Tibial nerve (tissue), 4 donors: ENCODE results near the gene CPA1. TPM values are rescaled to one million over a fixed set of nuclear protein-coding genes. Genes with fewer than 3 reads are reported as not detected.

ENCODE experiments used
- DNase-seq, 2 donors: peaks; one replicate each; pipeline ENCODE4 v3.0.0-alpha.2; 2019; ENCODE audit warnings: low spot score in 2 of 2
- H3K27ac ChIP-seq, 4 donors: fragments of 200-600 bp; sonication (generic) in 3 of 4; one replicate each; pipeline ENCODE4 v1.5.1; 2017 to 2019; ENCODE audit warnings: mild to moderate bottlenecking in 1 of 4
- H3K27me3 ChIP-seq, 2 donors: fragments of 200-600 bp; sonication (generic) in 1 of 2; one replicate each; pipeline versions ENCODE4 v1.5.1 to v1.6.0; 2017 to 2019
- H3K36me3 ChIP-seq, 3 donors: fragments of 200-600 bp; sonication (generic); one replicate each; pipeline ENCODE4 v1.5.1; 2018 to 2019
- H3K4me1 ChIP-seq, 4 donors: fragments of 200-600 bp; sonication (generic) in 3 of 4; one replicate each; pipeline ENCODE4 v1.5.1; 2017 to 2019
- H3K4me3 ChIP-seq, 4 donors: fragments of 200-600 bp; sonication (generic) in 3 of 4; one replicate each; pipeline ENCODE4 v1.5.1; 2017 to 2019; ENCODE audit warnings: mild to moderate bottlenecking in 1 of 4, moderate library complexity in 1 of 4
- H3K9me3 ChIP-seq, 4 donors: fragments of 200-600 bp; sonication (generic) in 3 of 4; one replicate each; pipeline ENCODE4 v1.5.1; 2017 to 2019
- CTCF ChIP-seq, 5 experiments: fragments of 200-600 bp in 3 of 5; fragments of 450-650 bp in 2 of 5; sonication (generic) in 3 of 5; IDR thresholded peaks; one replicate each; pipeline ENCODE4 v1.5.1; 2016 to 2019; ENCODE audit warnings: antibody characterized with exemption in 5 of 5, mild to moderate bottlenecking in 3 of 5, moderate library complexity in 2 of 5
- EP300 ChIP-seq, 2 donors: sonication (generic); formaldehyde crosslinking; IDR thresholded peaks; one replicate each; pipeline ENCODE4 v1.6.1; 2017; ENCODE audit warnings: antibody characterized with exemption in 2 of 2, mild to moderate bottlenecking in 1 of 2
- POLR2A ChIP-seq, 2 donors: fragments of 450-650 bp; IDR thresholded peaks; one replicate each; pipeline ENCODE4 v1.6.1; 2017; ENCODE audit warnings: antibody characterized with exemption in 2 of 2, mild to moderate bottlenecking in 2 of 2, moderate library complexity in 2 of 2
- WGBS, 2 donors: methylation state at CpG; one replicate each; pipeline ENCODE4 v1.1.5; 2018; 5-methylcytosine and 5-hydroxymethylcytosine counted together
- total RNA-seq, 4 donors: library from RNA; depleted of rRNA; stranded (reverse); fragments of >200 nt; gene quantifications; one replicate each; pipeline ENCODE4 v1.1.0, GENCODE V29; 2016

The CPA1 gene
- total RNA-seq, 4 donors from 2014 or later: 2.9 to 37.8 (median 6.3) TPM

DNA sequence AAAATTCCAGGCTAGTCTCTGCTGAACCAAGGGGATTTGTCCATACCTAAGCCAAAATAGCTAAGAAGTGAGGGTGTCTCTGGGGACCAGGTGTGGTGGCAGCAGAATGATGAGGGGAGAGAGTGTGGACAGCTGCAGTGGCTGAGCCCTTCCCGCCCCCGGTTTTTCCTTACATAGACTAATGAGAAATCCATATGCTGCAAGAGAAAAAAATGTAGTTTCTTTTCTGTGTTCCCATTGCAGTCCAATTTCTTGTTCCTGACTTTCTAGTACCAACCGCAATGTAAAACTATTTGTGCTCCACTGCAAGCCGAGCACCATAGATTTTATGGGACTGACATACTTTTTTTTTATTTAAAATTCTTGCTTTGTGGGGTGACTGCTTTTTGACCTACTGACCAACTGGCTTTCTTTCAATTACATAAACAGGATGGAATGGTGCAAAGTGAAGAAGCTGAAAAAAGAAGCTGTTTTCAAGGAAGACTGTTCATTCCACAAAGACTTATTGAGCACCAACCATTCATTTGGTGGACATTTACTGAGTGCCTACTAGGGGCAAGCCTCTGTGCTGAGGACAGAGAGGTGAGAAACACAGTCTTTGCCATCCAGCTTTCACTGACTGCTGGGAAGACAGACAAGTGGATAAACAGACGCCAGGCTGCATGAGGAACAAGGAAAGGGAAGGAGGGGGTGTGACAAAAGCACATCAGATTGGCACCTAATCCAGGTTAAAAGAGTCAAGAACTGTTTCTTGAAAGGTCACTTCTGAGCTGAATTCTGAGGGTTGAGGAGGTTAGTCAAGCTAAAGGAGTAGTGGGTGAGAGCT lies 50.8 kb downstream of the CPA1 start:
- H3K36me3 ChIP-seq: no peaks in the 10 kb centered on the region
- peak overlapping the region in 1 of 4 donors; percentile 8 for H3K4me3 ChIP-seq
- peaks cover 0 to 42% (median 11%) of the 10 kb centered on the region in 4 donors for H3K4me1 ChIP-seq
- no peaks in the 10 kb centered on the region for H3K27me3 ChIP-seq
- H3K9me3 ChIP-seq: no peaks in the 10 kb centered on the region
- 10 to 14% methylated on average over 5 of the region's 5 CpGs for WGBS, 2 donors
- peak overlapping the region in 2 of 4 donors; percentile 31 to 65 for H3K27ac ChIP-seq
- DNase-seq: no peak
- TF ChIP-seq CTCF (IDR thresholded peaks at IDR 0.05) (no peak), POLR2A (IDR thresholded peaks at IDR 0.05) (no peak), EP300 (IDR thresholded peaks at IDR 0.05) (no peak)

DNA sequence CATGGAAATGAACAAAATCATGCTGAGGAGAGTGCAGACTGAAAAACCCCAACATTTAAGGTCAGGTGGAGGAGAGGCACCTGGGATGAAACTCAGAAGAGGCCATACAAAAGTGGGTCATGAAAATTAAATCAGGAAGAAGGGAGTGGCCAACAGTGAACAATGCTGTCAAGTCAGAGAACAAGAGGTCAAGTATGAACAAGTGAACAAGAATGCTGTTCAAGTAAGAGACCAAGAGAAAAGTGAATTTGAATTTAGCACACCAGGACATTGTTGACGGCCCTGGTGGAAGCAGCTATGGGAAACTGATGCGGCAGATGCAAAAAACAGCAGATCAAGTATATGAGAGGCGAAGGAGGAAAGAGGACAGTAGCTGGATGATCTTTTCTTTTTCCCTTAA lies 52.6 kb downstream of the CPA1 start:
- Histone ChIP-seq H3K4me1 (peaks cover 0 to 42% (median 11%) of the 10 kb centered on the region in 4 donors), H3K4me3 (no peak overlapping the region), H3K36me3 (no peaks in the 10 kb centered on the region), H3K27me3 (no peaks in the 10 kb centered on the region), H3K27ac (no peak overlapping the region), H3K9me3 (no peaks in the 10 kb centered on the region)
- no peak for TF ChIP-seq POLR2A (IDR thresholded peaks at IDR 0.05)
- TF ChIP-seq EP300 (IDR thresholded peaks at IDR 0.05): no peak
- no peak for TF ChIP-seq CTCF (IDR thresholded peaks at IDR 0.05)
- no peak for DNase-seq
- 53 to 56% methylated on average over 3 of the region's 3 CpGs for WGBS, 2 donors

DNA sequence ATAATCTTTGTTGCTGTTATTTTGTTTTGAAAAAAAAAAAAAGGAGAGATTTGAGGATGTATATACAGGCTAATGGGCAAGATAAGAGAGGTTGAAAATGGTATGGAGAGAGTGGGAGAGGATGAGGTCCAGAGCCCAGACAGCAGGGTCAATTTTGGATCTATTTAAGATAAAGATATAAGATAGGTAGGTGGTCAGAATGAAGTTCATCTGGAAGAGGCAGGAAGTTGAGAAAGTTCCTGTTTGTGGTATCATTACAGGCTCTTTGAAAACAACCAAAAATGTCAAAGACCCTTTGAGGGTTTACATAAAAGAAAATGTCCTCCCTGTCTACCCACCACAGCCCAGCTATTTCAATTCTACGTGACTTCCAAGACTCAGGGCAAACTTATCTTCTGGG lies 53.0 kb downstream of the CPA1 start:
- 96 to 97% methylated on average over 1 of the region's 1 CpG for WGBS, 2 donors
- DNase-seq: no peak
- Histone ChIP-seq H3K36me3 (no peaks in the 10 kb centered on the region), H3K27ac (no peak overlapping the region), H3K4me1 (peaks cover 0 to 42% (median 11%) of the 10 kb centered on the region in 4 donors), H3K9me3 (no peaks in the 10 kb centered on the region), H3K4me3 (no peak overlapping the region), H3K27me3 (no peaks in the 10 kb centered on the region)
- TF ChIP-seq CTCF (IDR thresholded peaks at IDR 0.05) (no peak), POLR2A (IDR thresholded peaks at IDR 0.05) (no peak), EP300 (IDR thresholded peaks at IDR 0.05) (no peak)

- TF ChIP-seq POLR2A (IDR thresholded peaks at IDR 0.05) (no peak), CTCF (IDR thresholded peaks at IDR 0.05) (no peak), EP300 (IDR thresholded peaks at IDR 0.05) (no peak)
- Histone ChIP-seq H3K4me1 (peaks cover 0 to 37% (median 9%) of the 10 kb centered on the region in 4 donors), H3K4me3 (no peak overlapping the region), H3K27me3 (no peaks in the 10 kb centered on the region), H3K9me3 (no peaks in the 10 kb centered on the region), H3K36me3 (no peaks in the 10 kb centered on the region), H3K27ac (no peak overlapping the region)
- no peak for DNase-seq
- WGBS, 2 donors: 48 to 64% methylated on average over 2 of the region's 2 CpGs
Measured at GRCh38 chr7:130435311-130435854, 55.1 kb downstream of the CPA1 start.

- H3K4me1 ChIP-seq: peaks cover 0 to 29% (median 6%) of the 10 kb centered on the region in 4 donors
- no peak for TF ChIP-seq EP300 (IDR thresholded peaks at IDR 0.05)
- DNase-seq: no peak
- 85 to 92% methylated on average over 1 of the region's 1 CpG for WGBS, 2 donors
- H3K9me3 ChIP-seq: no peaks in the 10 kb centered on the region
- no peak overlapping the region for H3K27ac ChIP-seq
- H3K27me3 ChIP-seq: no peaks in the 10 kb centered on the region
- no peaks in the 10 kb centered on the region for H3K36me3 ChIP-seq
- H3K4me3 ChIP-seq: no peak overlapping the region
Measured at GRCh38 chr7:130436253-130436652, 56.0 kb downstream of the CPA1 start.

Other genes with a start within 250 kb of the CPA1 start
- gene TMEM209, start 175.1 kb upstream of the CPA1 start, total RNA-seq: 10 to 100 TPM in 2 of 4 donors, 1 to 10 TPM in 2; 9.6 to 17.3 (median 12.5) TPM
- gene SSMEM1, start 172.6 kb upstream of the CPA1 start, total RNA-seq: not detected
- gene CPA2, start 113.6 kb upstream of the CPA1 start, total RNA-seq: 1 to 10 TPM in 2 of 4 donors, not detected in 2; 1.5 to 2.2 TPM
- gene CPA4, start 87.3 kb upstream of the CPA1 start, total RNA-seq: 1 to 10 TPM in 1 of 4 donors, not detected in 3; 5.4 TPM
- gene CPA5, start 35.7 kb upstream of the CPA1 start, total RNA-seq: not detected
- gene CEP41, start 60.5 kb downstream of the CPA1 start, total RNA-seq: 1 to 10 TPM; 4.4 to 9.6 (median 5.3) TPM
- gene MEST, start 111.6 kb downstream of the CPA1 start, total RNA-seq: 100 to 1,000 TPM in 1 of 4 donors, 10 to 100 TPM in 3; 12.2 to 311 (median 62.5) TPM